A549 (cell line): ENCODE data around the gene STOX1. TPM values are rescaled to one million over a fixed set of nuclear protein-coding genes. Genes with fewer than 3 reads are reported as not detected.
A peak's percentile ranks its signal among the peaks of the same experiment; 100 is the strongest.

Experiments
- ATAC-seq, 2 experiments: fragments of 200-7000 bp in 1 of 2; fragments of >200 bp in 1 of 2; cut with Nextera tagmentation in 1 of 2; cut with Tn5 transposase in 1 of 2; 3 replicates each; pipeline versions ENCODE4 v1.8.0 to v1.9.1; 2018 to 2020; ENCODE audit warnings: mild to moderate bottlenecking in 1 of 2, moderate library complexity in 1 of 2
- CTCF ChIA-PET: fragments of 300-600 bp; sonication (Branson Sonifier 250); formaldehyde crosslinking; extraction: SDS; loops from one replicate; lab custom pipeline; 2021; ENCODE audit warnings: antibody characterized with exemption, inconsistent platforms; lab: Yijun Ruan, JAX
- POLR2A ChIA-PET: fragments of 350-600 bp; formaldehyde crosslinking; extraction: SDS; loops from one replicate; lab custom pipeline; 2021; ENCODE audit warnings: antibody characterized with exemption, inconsistent platforms; lab: Yijun Ruan, JAX
- DNase-seq, 2 experiments: peaks; one replicate each; pipeline versions ENCODE4 v3.0.0 to v3.0.0-alpha.2; 2011 to 2016; ENCODE audit warnings: low read depth in 1 of 2, low spot score in 1 of 2
- FAIRE-seq: peaks from 2 replicates; lab custom pipeline; 2011; peaks lifted over from hg19 to GRCh38; lab: Jason Lieb, UNC
- H3K27ac ChIP-seq, 2 experiments: fragments of >200 bp; sonication (Bioruptor Twin); formaldehyde crosslinking; 3 replicates each; pipeline ENCODE4 v1.5.1; 2016 to 2017
- H3K4me1 ChIP-seq: fragments of >200 bp; sonication (Bioruptor Twin); formaldehyde crosslinking; 3 replicates; pipeline ENCODE4 v1.6.1; 2016
- H3K4me2 ChIP-seq: fragments of >200 bp; sonication (Bioruptor Twin); formaldehyde crosslinking; 3 replicates; pipeline ENCODE4 v1.6.1; 2016
- H3K4me3 ChIP-seq: fragments of >200 bp; sonication (Bioruptor Twin); formaldehyde crosslinking; 3 replicates; pipeline ENCODE4 v1.5.1; 2016
- H3K9me3 ChIP-seq: fragments of >200 bp; sonication (Bioruptor Twin); formaldehyde crosslinking; 3 replicates; pipeline ENCODE4 v1.6.1; 2016
- CBX2 ChIP-seq: fragments of 200-600 bp; sonication (generic); IDR thresholded peaks from 2 replicates; pipeline ENCODE4 v1.6.1; 2016; ENCODE audit warnings: low read depth, mild to moderate bottlenecking, borderline replicate concordance
- CEBPB ChIP-seq, 2 experiments: fragments of >200 bp in 1 of 2; sonication (Bioruptor Twin) in 1 of 2; formaldehyde crosslinking in 1 of 2; IDR thresholded peaks; 2 replicates each; pipeline ENCODE4 v1.6.1; 2012 to 2016
- CHD4 ChIP-seq: fragments of 200-600 bp; sonication (generic); IDR thresholded peaks from 2 replicates; pipeline ENCODE4 v1.6.1; 2016; ENCODE audit warnings: antibody characterized with exemption, mild to moderate bottlenecking, borderline replicate concordance
- CTCF ChIP-seq: fragments of >200 bp; sonication (Bioruptor Twin); formaldehyde crosslinking; IDR thresholded peaks from 3 replicates; pipeline ENCODE4 v1.5.1; 2016
- EHMT2 ChIP-seq: fragments of 200-600 bp; sonication (generic); IDR thresholded peaks from 2 replicates; pipeline ENCODE4 v1.6.1; 2016; ENCODE audit warnings: antibody characterized with exemption, low read depth, mild to moderate bottlenecking, moderate library complexity
- EP300 ChIP-seq, 2 experiments: fragments of >200 bp; sonication (Bioruptor Twin); formaldehyde crosslinking; IDR thresholded peaks; 2 replicates in 1 of 2; 3 replicates in 1 of 2; pipeline ENCODE4 v1.6.1; 2016 to 2017
- ESRRA ChIP-seq: fragments of 150-350 bp; IDR thresholded peaks from 2 replicates; pipeline ENCODE4 v1.6.1; 2014; ENCODE audit warnings: mild to moderate bottlenecking, low read length, borderline replicate concordance
- FOSL2 ChIP-seq, 2 experiments: fragments of 450-650 bp in 1 of 2; fragments of >200 bp in 1 of 2; sonication (Bioruptor Twin) in 1 of 2; formaldehyde crosslinking; IDR thresholded peaks; 2 replicates each; pipeline versions ENCODE4 v1.5.0 to v1.6.1; 2016 to 2020; ENCODE audit warnings: mild to moderate bottlenecking in 1 of 2, moderate library complexity in 1 of 2
- GATA3 ChIP-seq: IDR thresholded peaks from 2 replicates; pipeline ENCODE4 v1.6.1; 2012; ENCODE audit warnings: borderline replicate concordance
- HDAC2 ChIP-seq: fragments of 200-600 bp; sonication (generic); IDR thresholded peaks from 2 replicates; pipeline ENCODE4 v1.6.1; 2016
- HES2 ChIP-seq: fragments of >200 bp; sonication (Bioruptor Twin); formaldehyde crosslinking; IDR thresholded peaks from 2 replicates; pipeline ENCODE4 v1.6.1; 2016
- HOXB13 ChIP-seq: fragments of 250-450 bp; sonication (Bioruptor Pico); IDR thresholded peaks from 2 replicates; pipeline ENCODE4 v1.5.0; 2020; ENCODE audit warnings: low read depth, mild to moderate bottlenecking, moderate library complexity
- HOXB5 ChIP-seq: fragments of 250-450 bp; sonication (Bioruptor Pico); IDR thresholded peaks from 2 replicates; pipeline ENCODE4 v1.5.0; 2020; ENCODE audit warnings: mild to moderate bottlenecking, moderate library complexity
- MAFK ChIP-seq: fragments of 450-650 bp; IDR thresholded peaks from 2 replicates; pipeline ENCODE4 v1.6.1; 2014; ENCODE audit not compliant: partially characterized antibody
- MAZ ChIP-seq: fragments of 150-350 bp; IDR thresholded peaks from 2 replicates; pipeline ENCODE4 v1.6.1; 2014; ENCODE audit warnings: antibody characterized with exemption, low read depth, low read length, borderline replicate concordance
- NPAS2 ChIP-seq: fragments of 250-450 bp; sonication (Bioruptor Pico); IDR thresholded peaks from 2 replicates; pipeline ENCODE4 v1.8.0; 2022; ENCODE audit warnings: mild to moderate bottlenecking, moderate library complexity, borderline replicate concordance
- NR3C1 ChIP-seq: fragments of >200 bp; sonication (Bioruptor Twin); formaldehyde crosslinking; IDR thresholded peaks from 3 replicates; pipeline ENCODE4 v1.6.1; 2017
- RARB ChIP-seq: fragments of 250-450 bp; sonication (Bioruptor Pico); IDR thresholded peaks from 2 replicates; pipeline ENCODE4 v1.8.0; 2021; ENCODE audit warnings: mild to moderate bottlenecking, moderate library complexity
- REST ChIP-seq: fragments of 200-600 bp; sonication (generic); IDR thresholded peaks from 2 replicates; pipeline ENCODE4 v1.6.1; 2016; ENCODE audit warnings: antibody characterized with exemption, mild to moderate bottlenecking, moderate library complexity
- SMC3 ChIP-seq: fragments of >200 bp; sonication (Bioruptor Twin); formaldehyde crosslinking; IDR thresholded peaks from 3 replicates; pipeline ENCODE4 v1.6.1; 2018; ENCODE audit warnings: inconsistent platforms
- TFCP2L1 ChIP-seq: fragments of 250-450 bp; sonication (Bioruptor Pico); IDR thresholded peaks from 2 replicates; pipeline ENCODE4 v1.5.0; 2021; ENCODE audit warnings: mild to moderate bottlenecking
- ZFP36 ChIP-seq: fragments of 450-650 bp; IDR thresholded peaks from 2 replicates; pipeline ENCODE4 v1.6.1; 2014; ENCODE audit warnings: borderline replicate concordance; ENCODE audit not compliant: partially characterized antibody
- WGBS: methylation state at CpG from one replicate; pipeline ENCODE4 v1.1.6; 2017; ENCODE audit errors: missing lambda C conversion rate; 5-methylcytosine and 5-hydroxymethylcytosine counted together
- polyA plus RNA-seq, 4 experiments: library from polyadenylated mRNA; depleted of rRNA in 3 of 4; stranded (reverse); fragments of >200 nt; fragmentation: RNase III in 1 of 4; extraction: RNeasy Plus Mini Kit Qiagen cat#74134 plus additional on column Dnase treatment in 1 of 4; gene quantifications; 2 replicates in 3 of 4; 3 replicates in 1 of 4; pipeline ENCODE4 v1.2.3, GENCODE V29; 2011 to 2017
- TF ChIP-seq, protein P1 (sequence below): fragments of 450-650 bp; IDR thresholded peaks from 2 replicates; pipeline ENCODE4 v1.6.1; 2014; ENCODE audit warnings: antibody characterized with exemption
- TF ChIP-seq, protein P2 (sequence below): IDR thresholded peaks from 2 replicates; pipeline ENCODE4 v1.6.1; 2012; ENCODE audit warnings: low read depth, borderline replicate concordance
- TF ChIP-seq, protein P3 (sequence below): fragments of 150-350 bp; IDR thresholded peaks from 2 replicates; pipeline ENCODE4 v1.6.1; 2014; ENCODE audit warnings: low read depth, mild to moderate bottlenecking, low read length
- TF ChIP-seq, protein P4 (sequence below): fragments of 250-450 bp; sonication (Bioruptor Pico); IDR thresholded peaks from 2 replicates; pipeline ENCODE4 v1.5.0; 2020; ENCODE audit warnings: low read depth, mild to moderate bottlenecking, moderate library complexity
- TF ChIP-seq, protein P5 (sequence below): IDR thresholded peaks from 2 replicates; pipeline ENCODE4 v1.6.1; 2012

Gene STOX1
- polyA plus RNA-seq, 2 of the 4 experiments (the other 2 are of a cell fraction), result 0.94 to 1.6 TPM

- Histone ChIP-seq H3K4me3 (no peak overlapping the region), H3K9me3 (no peaks in the 10 kb centered on the region), H3K4me2 (no peak overlapping the region), H3K27ac (no peak overlapping the region), H3K4me1 (no peaks in the 10 kb centered on the region)
- CTCF ChIA-PET, result interaction anchor here (0.9 to 1.5 kb wide), 3 partner anchors 47 to 140 kb away, joined by 3 read pairs; no protein-coding TSS in a partner anchor
- FAIRE-seq (no peak), ATAC-seq (no peak), DNase-seq (no peak)
- peak; percentile 84 to 88 for TF ChIP-seq CEBPB (IDR thresholded peaks at IDR 0.05)
- TF ChIP-seq, protein P1, sequence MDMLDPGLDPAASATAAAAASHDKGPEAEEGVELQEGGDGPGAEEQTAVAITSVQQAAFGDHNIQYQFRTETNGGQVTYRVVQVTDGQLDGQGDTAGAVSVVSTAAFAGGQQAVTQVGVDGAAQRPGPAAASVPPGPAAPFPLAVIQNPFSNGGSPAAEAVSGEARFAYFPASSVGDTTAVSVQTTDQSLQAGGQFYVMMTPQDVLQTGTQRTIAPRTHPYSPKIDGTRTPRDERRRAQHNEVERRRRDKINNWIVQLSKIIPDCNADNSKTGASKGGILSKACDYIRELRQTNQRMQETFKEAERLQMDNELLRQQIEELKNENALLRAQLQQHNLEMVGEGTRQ, result no peak
- whole genome bisulfite sequencing, result 95% methylated on average over 2 of the region's 2 CpGs
- POLR2A ChIA-PET, result no interaction called here
These were observed 67.7 kb downstream of the STOX1 start for GRCh38 chr10:68895041-68895440.

DNA sequence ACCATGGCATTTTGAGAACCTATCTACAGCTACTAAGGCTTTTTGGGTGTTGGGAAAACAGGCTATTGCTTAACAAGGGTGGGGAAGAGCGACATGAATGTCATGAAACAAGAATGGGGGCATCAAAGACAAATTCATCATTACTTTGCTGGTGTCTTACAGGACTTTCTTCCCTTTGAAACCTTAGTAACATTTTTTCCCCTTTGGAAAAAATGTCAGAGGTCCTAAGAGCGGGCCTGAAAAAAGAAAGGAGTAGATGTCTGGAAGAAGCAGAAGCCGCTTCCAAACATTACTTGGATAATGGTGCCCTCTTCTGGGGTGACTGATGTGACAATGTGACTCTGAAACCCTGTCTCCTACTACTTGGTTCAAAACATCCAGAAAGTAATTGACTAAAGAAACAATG, 70.0 kb downstream of the STOX1 start:
- CTCF ChIA-PET, result interaction anchor here (0.6 to 3.9 kb wide), 40 partner anchors 9 to 686 kb away, joined by 3 to 22 read pairs (median 4); partner anchors contain the start of genes DDX21 and STOX1
- no peak overlapping the region for H3K4me2 ChIP-seq
- FAIRE-seq, result no peak
- POLR2A ChIA-PET, result interaction anchor here (0.6 kb wide), 1 partner anchor 101 kb away, joined by 3 read pairs; no protein-coding TSS in a partner anchor
- peaks cover 3% of the 10 kb centered on the region; the same call in 2 of the 3 replicates for H3K4me1 ChIP-seq
- DNase-seq, result peak; percentile 49 to 79
- no peak overlapping the region for H3K27ac ChIP-seq
- H3K4me3 ChIP-seq, result no peak overlapping the region
- H3K9me3 ChIP-seq, result no peaks in the 10 kb centered on the region
- WGBS, result 48% methylated on average over 3 of the region's 3 CpGs
- peak; percentile 15 to 42; a peak in 1 of 6 replicates for ATAC-seq
- TF ChIP-seq CHD4, result no peak
- no peak for TF ChIP-seq NPAS2 (CRISPR knock-in tag)
- TF ChIP-seq RARB (CRISPR knock-in tag), result no peak
- peak; percentile 67 for TF ChIP-seq SMC3
- TF ChIP-seq, protein P2, sequence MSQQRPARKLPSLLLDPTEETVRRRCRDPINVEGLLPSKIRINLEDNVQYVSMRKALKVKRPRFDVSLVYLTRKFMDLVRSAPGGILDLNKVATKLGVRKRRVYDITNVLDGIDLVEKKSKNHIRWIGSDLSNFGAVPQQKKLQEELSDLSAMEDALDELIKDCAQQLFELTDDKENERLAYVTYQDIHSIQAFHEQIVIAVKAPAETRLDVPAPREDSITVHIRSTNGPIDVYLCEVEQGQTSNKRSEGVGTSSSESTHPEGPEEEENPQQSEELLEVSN, result no peak
- TF ChIP-seq TFCP2L1, result no peak
- no peak for TF ChIP-seq MAFK
- no peak for TF ChIP-seq NR3C1
- TF ChIP-seq HDAC2, result no peak
- no peak for TF ChIP-seq GATA3
- TF ChIP-seq CBX2, result no peak
- TF ChIP-seq, protein P3, sequence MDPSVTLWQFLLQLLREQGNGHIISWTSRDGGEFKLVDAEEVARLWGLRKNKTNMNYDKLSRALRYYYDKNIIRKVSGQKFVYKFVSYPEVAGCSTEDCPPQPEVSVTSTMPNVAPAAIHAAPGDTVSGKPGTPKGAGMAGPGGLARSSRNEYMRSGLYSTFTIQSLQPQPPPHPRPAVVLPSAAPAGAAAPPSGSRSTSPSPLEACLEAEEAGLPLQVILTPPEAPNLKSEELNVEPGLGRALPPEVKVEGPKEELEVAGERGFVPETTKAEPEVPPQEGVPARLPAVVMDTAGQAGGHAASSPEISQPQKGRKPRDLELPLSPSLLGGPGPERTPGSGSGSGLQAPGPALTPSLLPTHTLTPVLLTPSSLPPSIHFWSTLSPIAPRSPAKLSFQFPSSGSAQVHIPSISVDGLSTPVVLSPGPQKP, result no peak
- TF ChIP-seq ZFP36, result no peak
- no peak for TF ChIP-seq EHMT2
- no peak for TF ChIP-seq EP300 (IDR thresholded peaks at IDR 0.05)
- no peak for TF ChIP-seq MAZ
- peak; percentile 76 for TF ChIP-seq CTCF
- TF ChIP-seq HOXB5 (CRISPR knock-in tag), result no peak
- TF ChIP-seq, protein P4, sequence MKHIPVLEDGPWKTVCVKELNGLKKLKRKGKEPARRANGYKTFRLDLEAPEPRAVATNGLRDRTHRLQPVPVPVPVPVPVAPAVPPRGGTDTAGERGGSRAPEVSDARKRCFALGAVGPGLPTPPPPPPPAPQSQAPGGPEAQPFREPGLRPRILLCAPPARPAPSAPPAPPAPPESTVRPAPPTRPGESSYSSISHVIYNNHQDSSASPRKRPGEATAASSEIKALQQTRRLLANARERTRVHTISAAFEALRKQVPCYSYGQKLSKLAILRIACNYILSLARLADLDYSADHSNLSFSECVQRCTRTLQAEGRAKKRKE (CRISPR knock-in tag), result no peak
- TF ChIP-seq, protein P5, sequence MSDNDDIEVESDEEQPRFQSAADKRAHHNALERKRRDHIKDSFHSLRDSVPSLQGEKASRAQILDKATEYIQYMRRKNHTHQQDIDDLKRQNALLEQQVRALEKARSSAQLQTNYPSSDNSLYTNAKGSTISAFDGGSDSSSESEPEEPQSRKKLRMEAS, result no peak
- no peak for TF ChIP-seq FOSL2 (IDR thresholded peaks at IDR 0.05)
- TF ChIP-seq FOSL2 (CRISPR knock-in tag; IDR thresholded peaks at IDR 0.05), result no peak
- TF ChIP-seq REST, result no peak
- TF ChIP-seq CEBPB (IDR thresholded peaks at IDR 0.05), result 0 out of 4 replicates have a peak, but pooled peaks of 1 of the 2 experiments have one; percentile 3
- TF ChIP-seq ESRRA, result no peak
- TF ChIP-seq HOXB13 (CRISPR knock-in tag), result no peak
- TF ChIP-seq HES2, result no peak
